Ishikawa (cell line): ENCODE results near the gene HCFC1R1.

Experiments
- CEBPB ChIP-seq: IDR thresholded peaks from 2 replicates; pipeline ENCODE4 v1.6.1; 2012
- CREB1 ChIP-seq: IDR thresholded peaks from 2 replicates; pipeline ENCODE4 v1.6.1; 2012; ENCODE audit warnings: low read depth
- EGR1 ChIP-seq: IDR thresholded peaks from 2 replicates; pipeline ENCODE4 v1.6.1; 2012
- EP300 ChIP-seq: IDR thresholded peaks from 2 replicates; pipeline ENCODE4 v1.6.1; 2012; ENCODE audit warnings: borderline replicate concordance
- FOXM1 ChIP-seq: IDR thresholded peaks from 2 replicates; pipeline ENCODE4 v1.6.1; 2012; ENCODE audit warnings: low read depth, borderline replicate concordance
- NFIC ChIP-seq: IDR thresholded peaks from 2 replicates; pipeline ENCODE4 v1.6.1; 2012
- RAD21 ChIP-seq: IDR thresholded peaks from 2 replicates; pipeline ENCODE4 v1.6.1; 2012; ENCODE audit warnings: low read depth
- REST ChIP-seq: IDR thresholded peaks from 2 replicates; pipeline ENCODE4 v1.6.1; 2012; ENCODE audit warnings: low read depth, mild to moderate bottlenecking
- TAF1 ChIP-seq: IDR thresholded peaks from 2 replicates; pipeline ENCODE4 v1.6.1; 2012; ENCODE audit warnings: low read depth, mild to moderate bottlenecking
- TCF12 ChIP-seq: IDR thresholded peaks from 2 replicates; pipeline ENCODE4 v1.6.1; 2012; ENCODE audit warnings: low read depth
- TEAD4 ChIP-seq: IDR thresholded peaks from 2 replicates; pipeline ENCODE4 v1.6.1; 2012
- YY1 ChIP-seq: IDR thresholded peaks from 2 replicates; pipeline ENCODE4 v1.6.1; 2012; ENCODE audit warnings: low read depth
- ZBTB7A ChIP-seq: IDR thresholded peaks from 2 replicates; pipeline ENCODE4 v1.6.1; 2012; ENCODE audit warnings: low read depth
- TF ChIP-seq, protein P1 (sequence below): IDR thresholded peaks from 2 replicates; pipeline ENCODE4 v1.6.1; 2012
- TF ChIP-seq, protein P2 (sequence below): IDR thresholded peaks from 2 replicates; pipeline ENCODE4 v1.6.1; 2012

HCFC1R1 gene

DNA sequence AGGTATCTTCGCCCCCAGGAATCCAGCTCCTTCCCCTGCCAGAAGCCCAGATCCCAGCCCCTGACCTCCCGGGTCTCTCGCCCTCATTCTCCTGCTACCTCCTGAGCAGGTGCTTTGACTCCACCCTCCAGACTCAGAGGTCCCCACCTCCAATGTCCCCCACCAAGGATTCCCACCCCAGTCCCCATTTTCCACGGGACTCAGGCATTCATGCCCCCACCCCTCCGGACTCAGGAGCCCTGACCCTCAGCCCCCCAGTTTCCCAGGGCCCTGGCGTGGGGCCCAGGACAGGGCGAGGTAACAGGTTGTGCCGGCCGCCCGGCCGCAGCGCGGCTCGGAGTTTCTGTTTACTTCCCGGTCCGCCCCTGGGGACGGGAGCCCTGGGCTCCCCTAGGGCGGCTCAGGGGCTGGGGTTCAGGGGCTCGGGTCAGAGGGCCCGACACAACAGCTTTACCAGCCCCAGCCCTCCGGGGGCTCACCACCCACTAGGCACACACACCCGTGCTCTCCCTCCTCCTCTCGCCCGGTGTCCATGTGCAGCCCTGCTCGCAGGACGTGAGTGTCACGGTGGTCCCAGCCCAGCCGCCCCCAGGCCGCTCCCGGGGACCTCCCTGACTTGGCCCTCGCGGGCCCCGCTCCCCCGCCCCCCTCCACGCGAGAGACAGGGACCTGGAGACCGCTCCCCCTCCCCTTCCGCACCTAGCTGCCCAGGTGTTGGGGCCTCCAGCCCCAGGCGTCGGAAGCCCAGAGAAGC is 12.4 kb upstream of the HCFC1R1 start:
- TF ChIP-seq, protein P1, sequence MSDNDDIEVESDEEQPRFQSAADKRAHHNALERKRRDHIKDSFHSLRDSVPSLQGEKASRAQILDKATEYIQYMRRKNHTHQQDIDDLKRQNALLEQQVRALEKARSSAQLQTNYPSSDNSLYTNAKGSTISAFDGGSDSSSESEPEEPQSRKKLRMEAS: no peak
- TF ChIP-seq CEBPB (no peak), EP300 (no peak), EGR1 (no peak), CREB1 (no peak), TAF1 (no peak), FOXM1 (no peak), TEAD4 (no peak), YY1 (no peak), ZBTB7A (peak; percentile 75), RAD21 (no peak), NFIC (0 out of 2 replicates have a peak, but pooled peaks have one; percentile 16), TCF12 (no peak), REST (no peak)
- TF ChIP-seq, protein P2, sequence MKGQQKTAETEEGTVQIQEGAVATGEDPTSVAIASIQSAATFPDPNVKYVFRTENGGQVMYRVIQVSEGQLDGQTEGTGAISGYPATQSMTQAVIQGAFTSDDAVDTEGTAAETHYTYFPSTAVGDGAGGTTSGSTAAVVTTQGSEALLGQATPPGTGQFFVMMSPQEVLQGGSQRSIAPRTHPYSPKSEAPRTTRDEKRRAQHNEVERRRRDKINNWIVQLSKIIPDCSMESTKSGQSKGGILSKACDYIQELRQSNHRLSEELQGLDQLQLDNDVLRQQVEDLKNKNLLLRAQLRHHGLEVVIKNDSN: no peak

DNA sequence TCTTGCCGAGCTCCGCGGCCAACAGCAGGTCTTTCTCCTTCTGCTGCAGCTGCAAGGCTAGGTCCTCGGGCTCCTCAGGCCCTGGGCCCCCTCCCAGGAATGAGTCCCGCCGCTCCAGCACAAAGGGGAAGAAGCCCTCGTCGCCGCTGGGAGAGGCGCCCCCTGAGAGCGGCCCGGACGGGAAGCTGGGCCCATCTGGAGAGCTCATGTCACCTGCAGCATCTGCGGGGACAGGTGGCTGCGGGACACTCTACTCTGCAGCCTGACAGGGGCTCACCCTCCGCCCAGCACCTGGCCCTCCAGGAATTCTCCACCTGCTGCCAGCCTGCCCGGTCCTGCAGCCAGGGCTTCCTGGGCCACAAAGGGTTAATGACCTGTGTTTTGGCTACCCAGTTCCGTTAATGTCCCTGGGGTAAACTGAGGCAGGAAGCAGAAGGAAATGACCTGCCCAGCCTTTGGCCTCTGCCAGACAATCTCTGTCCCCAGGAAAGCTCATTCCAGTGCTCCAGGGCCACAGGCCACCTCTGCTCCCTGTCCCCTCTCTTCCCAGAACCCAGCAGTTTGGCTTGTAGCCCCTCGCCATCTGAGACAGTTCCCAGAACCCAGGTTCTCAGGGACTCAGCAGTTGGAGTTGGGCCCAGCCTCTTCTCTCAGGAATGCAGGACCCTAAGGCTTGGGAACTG is 11.7 kb upstream of the HCFC1R1 start:
- TF ChIP-seq, protein P2: no peak

DNA sequence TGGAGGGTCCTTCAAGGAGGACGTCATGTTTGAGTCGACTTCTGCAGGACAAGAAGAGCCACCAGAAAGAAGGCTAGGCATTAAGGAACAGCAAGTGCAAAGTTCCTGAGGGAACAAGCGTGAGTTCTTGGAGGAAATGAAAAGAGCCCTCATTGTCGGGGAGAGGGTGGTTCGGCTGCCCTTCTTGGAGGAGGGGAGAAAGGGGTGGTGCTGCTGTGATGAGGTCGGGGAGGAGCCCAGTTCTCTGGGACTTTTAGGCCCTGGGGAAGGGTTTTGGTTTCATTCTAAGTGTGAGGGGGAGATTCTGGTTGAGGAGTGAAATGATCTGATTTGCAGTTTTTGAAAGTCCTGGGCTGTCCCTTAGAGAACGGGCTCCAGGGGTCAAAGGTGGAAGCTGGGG is 8.9 kb upstream of the HCFC1R1 start:
- TF ChIP-seq RAD21 (no peak), CREB1 (no peak), CEBPB (no peak), TAF1 (no peak), EGR1 (no peak), EP300 (no peak), TCF12 (no peak), ZBTB7A (no peak)
- TF ChIP-seq, protein P1: no peak
- TF ChIP-seq, protein P2: no peak

DNA sequence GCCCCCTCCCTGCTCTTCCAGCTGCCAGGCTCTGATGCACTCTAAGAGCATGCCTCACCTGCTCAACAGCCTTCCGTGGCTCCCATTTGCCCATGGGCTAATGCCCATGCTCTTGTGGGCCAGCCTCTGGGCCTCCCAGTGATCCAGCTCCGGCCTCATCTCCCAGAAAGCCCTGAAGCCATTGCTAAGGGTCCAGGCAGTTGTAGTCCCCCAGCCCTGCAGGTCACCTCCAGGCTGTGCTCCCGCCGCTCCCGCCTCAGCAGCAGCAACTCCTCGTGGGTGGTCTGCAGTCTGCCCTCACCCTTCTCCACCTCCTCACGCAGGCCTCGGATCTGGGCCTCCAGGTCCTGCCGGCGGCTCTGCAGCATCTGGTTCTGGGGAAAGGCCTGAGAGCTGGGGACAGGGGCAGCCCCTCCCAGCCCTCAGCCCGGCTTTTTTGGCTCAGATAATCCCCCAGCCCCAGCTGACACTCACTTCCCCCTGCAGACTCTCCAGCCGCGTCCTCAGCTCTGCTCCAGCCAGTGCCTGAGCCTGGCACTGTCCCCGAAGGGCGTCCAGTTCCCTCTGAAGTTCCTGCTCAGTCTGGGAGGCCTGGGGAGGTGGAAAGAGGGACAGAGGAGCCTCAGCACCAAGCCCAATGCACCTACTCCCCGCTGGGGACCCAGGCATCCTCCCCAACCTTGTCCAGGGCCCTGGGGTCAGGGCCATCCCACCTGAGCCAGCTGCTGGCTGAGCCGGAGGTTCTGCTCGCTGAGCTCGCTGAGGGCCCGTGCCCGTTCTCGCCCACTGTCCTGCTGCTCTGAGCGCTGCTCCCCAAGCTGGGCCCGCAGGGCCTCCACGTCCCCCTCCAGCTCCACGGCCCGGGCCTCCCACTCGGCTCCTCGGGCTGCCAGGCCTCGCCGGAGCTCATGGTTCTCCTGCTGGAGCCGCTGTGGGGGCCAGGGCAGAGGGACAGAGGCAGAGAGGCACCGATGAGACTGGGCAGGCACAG is 6.8 kb upstream of the HCFC1R1 start:
- TF ChIP-seq YY1: no peak

GRCh38 chr16:3029491-3030221 is 5.9 kb upstream of the HCFC1R1 start:
- TF ChIP-seq EGR1 (no peak), YY1 (no peak), CREB1 (no peak), TAF1 (no peak), TCF12 (no peak), EP300 (no peak), REST (no peak), CEBPB (no peak), TEAD4 (no peak), FOXM1 (no peak), RAD21 (no peak), NFIC (no peak), ZBTB7A (no peak)
- TF ChIP-seq, protein P2: no peak
- TF ChIP-seq, protein P1: no peak
